Type B pancreatic cell (in vitro differentiated cells): ENCODE measurements around the gene EGFL7. TPM values are rescaled to one million over a fixed set of nuclear protein-coding genes. Genes with fewer than 3 reads are reported as not detected.

ENCODE experiments used
- DNase-seq: peaks from one replicate; pipeline ENCODE4 v3.0.0; 2021; ENCODE audit warnings: mixed read lengths; ENCODE audit not compliant: unreplicated experiment; ENCODE audit errors: extremely low spot score
- H3K27ac Mint-ChIP-seq: 2 replicates; pipeline ENCODE4 v1.8.0; 2021; ENCODE audit warnings: mild to moderate bottlenecking, mixed read lengths
- H3K27me3 Mint-ChIP-seq: 2 replicates; pipeline ENCODE4 v1.8.0; 2021; ENCODE audit warnings: mixed read lengths
- H3K36me3 Mint-ChIP-seq: 2 replicates; pipeline ENCODE4 v1.8.0; 2021; ENCODE audit warnings: mixed read lengths
- H3K4me1 Mint-ChIP-seq: one replicate; pipeline ENCODE4 v1.8.0; 2021; ENCODE audit warnings: mixed read lengths; ENCODE audit not compliant: unreplicated experiment
- H3K4me3 Mint-ChIP-seq: 2 replicates; pipeline ENCODE4 v1.8.0; 2021; ENCODE audit warnings: mild to moderate bottlenecking, mixed read lengths
- H3K9me3 Mint-ChIP-seq: 2 replicates; pipeline ENCODE4 v1.8.0; 2021; ENCODE audit warnings: mixed read lengths
- CTCF ChIP-seq: fragments of 200-600 bp; sonication (generic); conservative IDR thresholded peaks from 2 replicates; pipeline ENCODE4 v1.5.0; 2021; ENCODE audit warnings: antibody characterized with exemption, mild to moderate bottlenecking
- total RNA-seq: library from RNA; stranded (reverse); gene quantifications from 2 replicates; pipeline ENCODE4 v1.2.1, GENCODE V29; 2021; ENCODE audit warnings: low replicate concordance

The EGFL7 gene
- total RNA-seq, 1 donor from 2014 or later = 20.7 TPM

- H3K4me3 Mint-ChIP-seq = no peak overlapping the region
- H3K36me3 Mint-ChIP-seq = no peaks in the 10 kb centered on the region
- DNase-seq = no peak
- TF ChIP-seq CTCF = no peak
- no peak overlapping the region for H3K27ac Mint-ChIP-seq
- H3K4me1 Mint-ChIP-seq = peaks cover 10% of the 10 kb centered on the region
- H3K9me3 Mint-ChIP-seq = no peaks in the 10 kb centered on the region
- peaks cover 7% of the 10 kb centered on the region for H3K27me3 Mint-ChIP-seq
Observed at GRCh38 chr9:136646827-136647711, 15.6 kb upstream of the EGFL7 start.

- no peak for TF ChIP-seq CTCF
- H3K27me3 Mint-ChIP-seq = peaks cover 2% of the 10 kb centered on the region
- H3K36me3 Mint-ChIP-seq = no peaks in the 10 kb centered on the region
- no peak overlapping the region for H3K4me3 Mint-ChIP-seq
- no peaks in the 10 kb centered on the region for H3K9me3 Mint-ChIP-seq
- no peak overlapping the region for H3K27ac Mint-ChIP-seq
- no peak for DNase-seq
- peaks cover 6% of the 10 kb centered on the region for H3K4me1 Mint-ChIP-seq
Observed at GRCh38 chr9:136648751-136649150, 14.0 kb upstream of the EGFL7 start.

- H3K4me1 Mint-ChIP-seq = peaks cover 6% of the 10 kb centered on the region
- no peaks in the 10 kb centered on the region for H3K27me3 Mint-ChIP-seq
- no peak for TF ChIP-seq CTCF
- H3K9me3 Mint-ChIP-seq = no peaks in the 10 kb centered on the region
- no peak overlapping the region for H3K27ac Mint-ChIP-seq
- no peak for DNase-seq
- H3K36me3 Mint-ChIP-seq = no peaks in the 10 kb centered on the region
- H3K4me3 Mint-ChIP-seq = no peak overlapping the region
Observed at GRCh38 chr9:136650021-136650420, 12.7 kb upstream of the EGFL7 start.

GRCh38 chr9:136650648-136651047 is 12.1 kb upstream of the EGFL7 start:
- Mint-ChIP-seq H3K27me3 (no peaks in the 10 kb centered on the region), H3K36me3 (no peaks in the 10 kb centered on the region), H3K27ac (no peak overlapping the region), H3K4me1 (peaks cover 6% of the 10 kb centered on the region), H3K4me3 (no peak overlapping the region), H3K9me3 (no peaks in the 10 kb centered on the region)
- no peak for TF ChIP-seq CTCF
- DNase-seq = no peak

GRCh38 chr9:136651860-136652259 is 10.9 kb upstream of the EGFL7 start:
- no peak for DNase-seq
- Mint-ChIP-seq H3K27ac (no peak overlapping the region), H3K4me1 (peaks cover 6% of the 10 kb centered on the region), H3K4me3 (no peak overlapping the region), H3K27me3 (no peaks in the 10 kb centered on the region), H3K36me3 (no peaks in the 10 kb centered on the region), H3K9me3 (no peaks in the 10 kb centered on the region)
- TF ChIP-seq CTCF = no peak
